PC-3 (cell line): ENCODE measurements around the gene ALDH3B2.

ENCODE experiments used
- EZH2 ChIP-seq: fragments of 300-600 bp; sonication (generic); IDR thresholded peaks from one replicate; pipeline ENCODE4 v1.6.1; 2017; ENCODE audit warnings: antibody characterized with exemption, mild to moderate bottlenecking, low read length; ENCODE audit not compliant: unreplicated experiment
- TF ChIP-seq, protein P1 (sequence below): fragments of 300-600 bp; sonication (generic); conservative IDR thresholded peaks from 2 replicates; pipeline ENCODE4 v1.5.1; 2017; ENCODE audit warnings: antibody characterized with exemption, low read depth, mild to moderate bottlenecking, low read length

DNA sequence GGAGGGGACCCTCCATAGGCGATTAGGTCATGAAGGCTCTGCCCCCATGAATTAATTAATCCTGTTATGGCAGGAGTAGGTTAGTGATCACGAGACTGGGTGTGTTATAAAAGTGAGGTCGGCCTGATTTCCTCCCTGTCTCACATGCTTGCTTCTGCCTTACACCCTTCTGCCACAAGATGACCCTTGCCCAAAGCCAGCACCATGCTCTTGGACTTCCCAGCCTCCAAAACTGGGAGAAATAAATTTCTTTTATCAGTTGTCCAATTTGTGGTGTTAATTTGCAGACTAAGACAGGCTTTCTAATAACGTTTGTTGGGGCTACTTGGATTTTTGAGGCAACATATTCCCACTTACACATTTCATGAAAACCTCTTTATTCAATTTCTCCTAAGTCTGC lies 23.4 kb upstream of the ALDH3B2 start:
- TF ChIP-seq, protein P1, sequence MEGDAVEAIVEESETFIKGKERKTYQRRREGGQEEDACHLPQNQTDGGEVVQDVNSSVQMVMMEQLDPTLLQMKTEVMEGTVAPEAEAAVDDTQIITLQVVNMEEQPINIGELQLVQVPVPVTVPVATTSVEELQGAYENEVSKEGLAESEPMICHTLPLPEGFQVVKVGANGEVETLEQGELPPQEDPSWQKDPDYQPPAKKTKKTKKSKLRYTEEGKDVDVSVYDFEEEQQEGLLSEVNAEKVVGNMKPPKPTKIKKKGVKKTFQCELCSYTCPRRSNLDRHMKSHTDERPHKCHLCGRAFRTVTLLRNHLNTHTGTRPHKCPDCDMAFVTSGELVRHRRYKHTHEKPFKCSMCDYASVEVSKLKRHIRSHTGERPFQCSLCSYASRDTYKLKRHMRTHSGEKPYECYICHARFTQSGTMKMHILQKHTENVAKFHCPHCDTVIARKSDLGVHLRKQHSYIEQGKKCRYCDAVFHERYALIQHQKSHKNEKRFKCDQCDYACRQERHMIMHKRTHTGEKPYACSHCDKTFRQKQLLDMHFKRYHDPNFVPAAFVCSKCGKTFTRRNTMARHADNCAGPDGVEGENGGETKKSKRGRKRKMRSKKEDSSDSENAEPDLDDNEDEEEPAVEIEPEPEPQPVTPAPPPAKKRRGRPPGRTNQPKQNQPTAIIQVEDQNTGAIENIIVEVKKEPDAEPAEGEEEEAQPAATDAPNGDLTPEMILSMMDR: no peak
- TF ChIP-seq EZH2: no peak
